H9 (cell line): ENCODE results near the gene ERCC2. TPM values are rescaled to one million over a fixed set of nuclear protein-coding genes. Genes with fewer than 3 reads are reported as not detected.

Source experiments
- DNase-seq: peaks from one replicate; pipeline ENCODE4 v3.0.0-alpha.2; 2017
- H2AFZ ChIP-seq: one replicate; pipeline ENCODE4 v1.6.1; 2013; ENCODE audit warnings: mild to moderate bottlenecking, low read length, control low read depth, moderate library complexity
- H2AK5ac ChIP-seq: 2 replicates; pipeline ENCODE4 v1.6.1; 2013; ENCODE audit warnings: low read length, control low read depth, mixed read lengths; ENCODE audit not compliant: insufficient read length
- H2BK120ac ChIP-seq: one replicate; pipeline ENCODE4 v1.6.1; 2013; ENCODE audit warnings: low read depth, mild to moderate bottlenecking, low read length, control low read depth, inconsistent platforms; ENCODE audit not compliant: poor library complexity, severe bottlenecking
- H2BK12ac ChIP-seq: 2 replicates; pipeline ENCODE4 v1.6.1; 2013; ENCODE audit warnings: low read length, control low read depth, mixed read lengths, low read depth; ENCODE audit not compliant: insufficient read length
- H2BK15ac ChIP-seq: 2 replicates; pipeline ENCODE4 v1.6.1; 2013; ENCODE audit warnings: low read depth, low read length, control low read depth
- H2BK20ac ChIP-seq: one replicate; pipeline ENCODE4 v1.6.1; 2013; ENCODE audit warnings: low read depth, mild to moderate bottlenecking, low read length, control low read depth, inconsistent platforms; ENCODE audit not compliant: poor library complexity, severe bottlenecking
- H2BK5ac ChIP-seq: 2 replicates; pipeline ENCODE4 v1.6.1; 2013; ENCODE audit warnings: low read length, control low read depth, mixed read lengths; ENCODE audit not compliant: insufficient read length
- H3K14ac ChIP-seq: 2 replicates; pipeline ENCODE4 v1.6.1; 2013; ENCODE audit warnings: low read length, control low read depth; ENCODE audit not compliant: insufficient read depth
- H3K18ac ChIP-seq: 2 replicates; pipeline ENCODE4 v1.6.1; 2013; ENCODE audit warnings: low read depth, mild to moderate bottlenecking, mixed read lengths, low read length, control low read depth; ENCODE audit not compliant: insufficient read length
- H3K23ac ChIP-seq: 2 replicates; pipeline ENCODE4 v1.6.1; 2013; ENCODE audit warnings: low read length, control low read depth, mixed read lengths, low read depth; ENCODE audit not compliant: insufficient read length
- H3K23me2 ChIP-seq: 2 replicates; pipeline ENCODE4 v1.6.1; 2013; ENCODE audit warnings: low read depth, mild to moderate bottlenecking, mixed read lengths, low read length, control low read depth; ENCODE audit not compliant: insufficient read length, poor library complexity, severe bottlenecking
- H3K27ac ChIP-seq: 2 replicates; pipeline ENCODE4 v1.5.1; 2013; ENCODE audit warnings: low read length, control low read depth, mixed read lengths, low read depth; ENCODE audit not compliant: insufficient read length
- H3K27me3 ChIP-seq: 2 replicates; pipeline ENCODE4 v1.6.1; 2013; ENCODE audit warnings: low read length, control low read depth, inconsistent platforms; ENCODE audit not compliant: insufficient read depth
- H3K4ac ChIP-seq: 2 replicates; pipeline ENCODE4 v1.6.1; 2013; ENCODE audit warnings: low read depth, mild to moderate bottlenecking, control low read depth, inconsistent platforms, low read length, moderate library complexity
- H3K4me1 ChIP-seq: 2 replicates; pipeline ENCODE4 v1.6.1; 2013; ENCODE audit warnings: low read length, control low read depth, inconsistent platforms; ENCODE audit not compliant: insufficient read depth
- H3K4me2 ChIP-seq: 2 replicates; pipeline ENCODE4 v1.6.1; 2013; ENCODE audit warnings: low read length, control low read depth, mixed read lengths; ENCODE audit not compliant: insufficient read length, insufficient read depth
- H3K56ac ChIP-seq: 2 replicates; pipeline ENCODE4 v1.6.1; 2013; ENCODE audit warnings: low read depth, mild to moderate bottlenecking, mixed read lengths, low read length, control low read depth; ENCODE audit not compliant: insufficient read length
- H3K79me1 ChIP-seq: 2 replicates; pipeline ENCODE4 v1.6.1; 2013; ENCODE audit warnings: low read depth, mild to moderate bottlenecking, moderate library complexity, low read length, control low read depth, inconsistent platforms; ENCODE audit not compliant: insufficient read depth, poor library complexity, severe bottlenecking
- H3K79me2 ChIP-seq: 2 replicates; pipeline ENCODE4 v1.6.1; 2013; ENCODE audit warnings: low read length, control low read depth, inconsistent platforms; ENCODE audit not compliant: insufficient read depth
- H3K9ac ChIP-seq: 2 replicates; pipeline ENCODE4 v1.6.1; 2013; ENCODE audit warnings: low read length, control low read depth, mixed read lengths; ENCODE audit not compliant: insufficient read length; ENCODE audit errors: extremely low read depth
- H3K9me3 ChIP-seq: one replicate; pipeline ENCODE4 v1.6.1; 2013; ENCODE audit warnings: low read depth, low read length, inconsistent platforms; ENCODE audit not compliant: control insufficient read depth
- H3T11ph ChIP-seq: one replicate; pipeline ENCODE4 v1.6.1; 2013; ENCODE audit warnings: mild to moderate bottlenecking, low read length, control low read depth, inconsistent platforms
- H4K20me1 ChIP-seq: one replicate; pipeline ENCODE4 v1.6.1; 2013; ENCODE audit not compliant: control insufficient read depth, insufficient read length, insufficient read depth
- H4K5ac ChIP-seq: 2 replicates; pipeline ENCODE4 v1.6.1; 2013; ENCODE audit warnings: low read depth, mild to moderate bottlenecking, mixed read lengths, low read length, control low read depth; ENCODE audit not compliant: insufficient read length
- H4K8ac ChIP-seq: replicated peaks from 2 replicates; pipeline ENCODE4 v1.6.1; 2013; ENCODE audit warnings: low read length, control low read depth, mixed read lengths, low read depth; ENCODE audit not compliant: insufficient read length
- H4K91ac ChIP-seq: 2 replicates; pipeline ENCODE4 v1.6.1; 2013; ENCODE audit warnings: low read depth, mild to moderate bottlenecking, moderate library complexity, mixed read lengths, low read length, control low read depth; ENCODE audit not compliant: insufficient read length
- H3K27ac Mint-ChIP-seq, 3 experiments: 2 replicates in 2 of 3; 3 replicates in 1 of 3; pipeline ENCODE4 v1.8.0; 2020 to 2021; ENCODE audit warnings: mixed read lengths in 3 of 3, mild to moderate bottlenecking in 1 of 3, moderate library complexity in 1 of 3
- H3K27me3 Mint-ChIP-seq: 2 replicates; pipeline ENCODE4 v1.8.0; 2021; ENCODE audit warnings: low read depth, mild to moderate bottlenecking, moderate library complexity, mixed read lengths
- H3K36me3 Mint-ChIP-seq, 3 experiments: 2 replicates in 2 of 3; 3 replicates in 1 of 3; pipeline ENCODE4 v1.8.0; 2020 to 2021; ENCODE audit warnings: low read depth in 3 of 3, mixed read lengths in 3 of 3; ENCODE audit not compliant: insufficient read depth in 1 of 3
- H3K4me1 Mint-ChIP-seq, 2 experiments: 2 replicates each; pipeline ENCODE4 v1.8.0; 2020; ENCODE audit warnings: mixed read lengths in 2 of 2
- H3K4me3 Mint-ChIP-seq, 2 experiments: 2 replicates in 1 of 2; 3 replicates in 1 of 2; pipeline ENCODE4 v1.8.0; 2020 to 2021; ENCODE audit warnings: mild to moderate bottlenecking in 2 of 2, mixed read lengths in 2 of 2, moderate library complexity in 1 of 2
- H3K9me3 Mint-ChIP-seq, 2 experiments: 2 replicates in 1 of 2; 3 replicates in 1 of 2; pipeline ENCODE4 v1.8.0; 2020; ENCODE audit warnings: mild to moderate bottlenecking in 2 of 2, mixed read lengths in 2 of 2, moderate library complexity in 1 of 2
- CTCF ChIP-seq: fragments of 200-600 bp; sonication (generic); conservative IDR thresholded peaks from 3 replicates; pipeline ENCODE4 v1.8.0; 2021; ENCODE audit warnings: antibody characterized with exemption, mild to moderate bottlenecking
- WGBS: extraction: QIAGEN DNeasy Blood & Tissue Kit; methylation state at CpG from one replicate; pipeline ENCODE4 v1.1.7; 2013; ENCODE audit warnings: missing lambda C conversion rate, low lambda C conversion rate, mixed read lengths; ENCODE audit not compliant: insufficient read length; ENCODE audit errors: extremely low coverage; 5-methylcytosine and 5-hydroxymethylcytosine counted together
- total RNA-seq: library from RNA; stranded (reverse); gene quantifications from 2 replicates; pipeline ENCODE4 v1.2.1, GENCODE V29; 2021

Gene ERCC2
- total RNA-seq, 1 experiment from 2014 or later, result 98.7 TPM

- Histone ChIP-seq H3K27ac (no peak overlapping the region), H2BK15ac (no peak overlapping the region), H3K56ac (no peak overlapping the region), H3K79me2 (no peaks in the 10 kb centered on the region), H2AFZ (no peak overlapping the region), H2BK120ac (no peak overlapping the region), H3K23me2 (no peaks in the 10 kb centered on the region), H3K4me2 (no peak overlapping the region), H4K20me1 (no peaks in the 10 kb centered on the region), H2AK5ac (no peak overlapping the region), H2BK12ac (no peak overlapping the region), H3K9ac (no peak overlapping the region), H3K14ac (no peak overlapping the region), H3T11ph (no peak overlapping the region), H3K23ac (no peak overlapping the region), H3K4me1 (no peaks in the 10 kb centered on the region; the same call in 1 of the 2 replicates), H3K18ac (no peak overlapping the region), H3K4ac (no peak overlapping the region), H4K8ac (no peak overlapping the region), H2BK5ac (no peak overlapping the region), H4K91ac (no peak overlapping the region), H4K5ac (no peak overlapping the region), H3K79me1 (no peaks in the 10 kb centered on the region), H3K9me3 (no peaks in the 10 kb centered on the region), H3K27me3 (no peaks in the 10 kb centered on the region; the same call in 1 of the 2 replicates), H2BK20ac (no peak overlapping the region)
- TF ChIP-seq CTCF, result no peak
- Mint-ChIP-seq H3K27me3 (peaks cover 49% of the 10 kb centered on the region), H3K9me3 (peaks cover 3 to 9% of the 10 kb centered on the region in 2 experiments; a peak in 2 of 5 replicates), H3K4me1 (peaks cover 15 to 20% of the 10 kb centered on the region in 2 experiments), H3K27ac (no peak overlapping the region; a peak in 1 of 7 replicates), H3K4me3 (no peak overlapping the region), H3K36me3 (no peaks in the 10 kb centered on the region; a peak in 2 of 7 replicates)
- WGBS, result no CpG with 5 or more reads among the region's 18 CpGs
- DNase-seq, result peak; percentile 81
Observed at GRCh38 chr19:45306518-45307027, 63.8 kb downstream of the ERCC2 start.
